Lower lobe of right lung (tissue), 2 donors: Measurements from ENCODE around the gene MYOG. TPM values are rescaled to one million over a fixed set of nuclear protein-coding genes. Genes with fewer than 3 reads are reported as not detected.

Experiments
- ATAC-seq, 2 donors: fragments of 200-7000 bp; cut with Tn5 transposase; one replicate each; pipeline ENCODE4 v1.9.1; 2020 to 2022; ENCODE audit warnings: mild to moderate bottlenecking in 2 of 2, moderate library complexity in 2 of 2
- DNase-seq: peaks from one replicate; pipeline ENCODE4 v3.0.0-alpha.2; 2020
- H3K27ac ChIP-seq: fragments of 200-600 bp; one replicate; pipeline ENCODE4 v1.8.0; 2022
- H3K27me3 ChIP-seq: fragments of 200-600 bp; one replicate; pipeline ENCODE4 v1.8.0; 2022; ENCODE audit warnings: low read depth
- H3K36me3 ChIP-seq: fragments of 200-600 bp; one replicate; pipeline ENCODE4 v1.8.0; 2022; ENCODE audit warnings: mild to moderate bottlenecking
- H3K4me1 ChIP-seq: fragments of 200-600 bp; one replicate; pipeline ENCODE4 v1.8.0; 2022
- H3K4me3 ChIP-seq: fragments of 200-600 bp; one replicate; pipeline ENCODE4 v1.8.0; 2022; ENCODE audit warnings: mild to moderate bottlenecking
- H3K9me3 ChIP-seq: fragments of 200-600 bp; one replicate; pipeline ENCODE4 v1.8.0; 2022
- CTCF ChIP-seq: fragments of 200-600 bp; IDR thresholded peaks from one replicate; pipeline ENCODE4 v1.8.0; 2022; ENCODE audit warnings: antibody characterized with exemption, mild to moderate bottlenecking
- intact Hi-C: fragments of 100-400 bp; cut with DNase I; formaldehyde crosslinking; loops from one replicate; pipeline ENCODE4 v1.11.0; 2022
- total RNA-seq: library from RNA; stranded (reverse); fragmentation: NEBNext Ultra II Directional; extraction: Animal tissue kit (Norgen Biotek cat#: 25700); gene quantifications from one replicate; pipeline ENCODE4 v1.2.1, GENCODE V29; 2021
- donor health status: DM: no; HTN: yes; CAD: no; lungs with severe emphysema.

The MYOG gene
- total RNA-seq, 1 donor from 2014 or later: not detected

- H3K27me3 ChIP-seq: peaks cover 76% of the 10 kb centered on the region
- TF ChIP-seq CTCF: no peak
- DNase-seq (no peak), ATAC-seq (no peak)
- H3K9me3 ChIP-seq: no peaks in the 10 kb centered on the region
- H3K4me3 ChIP-seq: no peak overlapping the region
- peaks cover 3% of the 10 kb centered on the region for H3K4me1 ChIP-seq
- H3K27ac ChIP-seq: no peak overlapping the region
- H3K36me3 ChIP-seq: no peaks in the 10 kb centered on the region
- intact Hi-C loops: no loop called here
Observed at GRCh38 chr1:203120325-203121153, 34.7 kb upstream of the MYOG start.

DNA sequence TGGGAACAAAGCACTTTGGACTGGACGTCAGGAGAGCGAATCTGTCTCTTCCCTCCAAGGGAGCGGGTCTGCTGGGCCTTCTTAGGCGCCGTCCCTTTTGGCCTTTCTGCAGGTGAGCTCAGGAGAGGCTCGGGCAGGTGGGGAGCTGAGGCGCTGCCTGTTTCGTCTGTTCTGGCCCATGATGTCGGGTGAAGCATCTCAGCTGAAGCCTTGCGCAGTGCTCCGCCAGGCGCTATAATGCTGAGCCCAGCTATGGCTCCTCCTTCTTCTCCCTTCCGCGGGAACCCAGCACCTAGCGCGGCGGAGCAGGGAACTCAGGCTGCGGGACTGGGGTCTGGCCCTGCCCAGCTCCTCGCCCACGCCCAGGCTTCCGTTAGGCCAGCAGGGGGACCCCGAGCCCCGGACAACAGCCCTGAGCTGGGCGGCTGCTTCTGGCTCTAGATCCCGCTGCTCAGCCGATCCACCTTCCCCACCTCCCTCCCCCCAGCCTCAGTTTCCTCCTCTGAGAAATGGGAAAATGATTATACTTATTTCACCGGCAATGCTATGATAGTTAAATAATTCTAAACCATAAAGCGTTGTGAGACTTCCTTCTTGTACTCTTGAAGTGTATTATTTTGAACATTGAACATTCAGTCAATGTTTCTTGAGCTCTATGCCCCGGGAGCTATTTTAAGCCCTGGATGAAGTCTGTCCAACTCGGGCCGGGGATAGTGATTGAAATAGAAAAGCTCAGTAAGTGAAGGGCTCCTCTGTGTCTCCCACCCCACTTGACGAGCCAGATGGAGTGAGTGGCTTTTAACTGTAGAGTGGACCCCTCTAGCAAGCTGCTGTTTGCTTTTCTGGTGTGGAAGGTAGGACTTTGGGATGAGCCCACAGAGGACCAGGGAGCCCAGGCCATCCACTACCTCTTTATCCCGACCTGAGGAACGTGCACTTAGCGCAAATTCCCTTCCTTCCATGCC, 32.1 kb upstream of the MYOG start:
- intact Hi-C loops: no loop called here
- peak; percentile 91 for ATAC-seq
- peaks cover 50% of the 10 kb centered on the region for H3K27me3 ChIP-seq

GRCh38 chr1:203116091-203116820, 30.4 kb upstream of the MYOG start:
- Histone ChIP-seq H3K4me1 (no peaks in the 10 kb centered on the region), H3K4me3 (no peak overlapping the region), H3K27ac (no peak overlapping the region), H3K27me3 (peaks cover 50% of the 10 kb centered on the region), H3K36me3 (no peaks in the 10 kb centered on the region), H3K9me3 (no peaks in the 10 kb centered on the region)
- intact Hi-C loops: no loop called here
- no peak for ATAC-seq
- no peak for TF ChIP-seq CTCF
- DNase-seq: no peak

More for the DNA sequence above, 32.1 kb upstream of the MYOG start:
- no peak overlapping the region for H3K4me3 ChIP-seq
- DNase-seq: peak; percentile 80
- H3K36me3 ChIP-seq: no peaks in the 10 kb centered on the region
- no peaks in the 10 kb centered on the region for H3K4me1 ChIP-seq
- no peak overlapping the region for H3K27ac ChIP-seq
- H3K9me3 ChIP-seq: no peaks in the 10 kb centered on the region
- TF ChIP-seq CTCF: peak; percentile 77

DNA sequence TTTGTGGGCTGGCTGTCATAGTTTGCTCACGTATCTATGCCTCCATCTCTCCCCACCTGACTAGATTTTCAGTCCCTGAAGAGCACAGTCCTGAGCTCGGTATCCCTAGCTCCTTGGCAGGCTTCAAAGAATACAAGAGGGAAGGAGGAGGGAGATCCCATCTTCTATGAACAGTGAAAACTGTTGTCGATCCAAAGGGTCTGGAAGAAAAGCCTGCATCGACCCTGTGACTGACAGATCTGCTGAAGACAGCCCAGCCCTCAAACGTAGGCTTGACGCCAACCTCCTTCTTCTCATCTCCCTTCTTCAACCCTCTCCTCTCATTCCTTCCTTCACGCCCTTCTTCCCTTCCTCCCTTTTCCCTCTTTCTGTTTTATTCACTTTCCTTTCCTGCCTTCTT, 28.4 kb upstream of the MYOG start:
- no peak for DNase-seq
- H3K4me1 ChIP-seq: no peaks in the 10 kb centered on the region
- ATAC-seq: no peak
- no peak for TF ChIP-seq CTCF
- no peak overlapping the region for H3K4me3 ChIP-seq
- no peaks in the 10 kb centered on the region for H3K9me3 ChIP-seq
- no peaks in the 10 kb centered on the region for H3K36me3 ChIP-seq
- no peak overlapping the region for H3K27ac ChIP-seq
- peaks cover 37% of the 10 kb centered on the region for H3K27me3 ChIP-seq
- intact Hi-C loops: no loop called here

GRCh38 chr1:203113308-203113707, 27.5 kb upstream of the MYOG start:
- Histone ChIP-seq H3K36me3 (no peaks in the 10 kb centered on the region), H3K27me3 (peaks cover 28% of the 10 kb centered on the region), H3K4me1 (no peaks in the 10 kb centered on the region), H3K27ac (no peak overlapping the region), H3K9me3 (no peaks in the 10 kb centered on the region), H3K4me3 (no peak overlapping the region)
- DNase-seq (no peak), ATAC-seq (no peak)
- no peak for TF ChIP-seq CTCF
- intact Hi-C loops: no loop called here
